Hypothalamus (tissue), 51 donors: ENCODE data around the gene FUOM.

Source experiments
- DNase-seq, 51 donors: peaks; one replicate each; lab custom pipeline; 2025; lab: John Stamatoyannopoulos, UW

Gene FUOM

GRCh38 chr10:133353202-133353959, 4.4 kb downstream of the FUOM start:
- no peak for DNase-seq

DNA sequence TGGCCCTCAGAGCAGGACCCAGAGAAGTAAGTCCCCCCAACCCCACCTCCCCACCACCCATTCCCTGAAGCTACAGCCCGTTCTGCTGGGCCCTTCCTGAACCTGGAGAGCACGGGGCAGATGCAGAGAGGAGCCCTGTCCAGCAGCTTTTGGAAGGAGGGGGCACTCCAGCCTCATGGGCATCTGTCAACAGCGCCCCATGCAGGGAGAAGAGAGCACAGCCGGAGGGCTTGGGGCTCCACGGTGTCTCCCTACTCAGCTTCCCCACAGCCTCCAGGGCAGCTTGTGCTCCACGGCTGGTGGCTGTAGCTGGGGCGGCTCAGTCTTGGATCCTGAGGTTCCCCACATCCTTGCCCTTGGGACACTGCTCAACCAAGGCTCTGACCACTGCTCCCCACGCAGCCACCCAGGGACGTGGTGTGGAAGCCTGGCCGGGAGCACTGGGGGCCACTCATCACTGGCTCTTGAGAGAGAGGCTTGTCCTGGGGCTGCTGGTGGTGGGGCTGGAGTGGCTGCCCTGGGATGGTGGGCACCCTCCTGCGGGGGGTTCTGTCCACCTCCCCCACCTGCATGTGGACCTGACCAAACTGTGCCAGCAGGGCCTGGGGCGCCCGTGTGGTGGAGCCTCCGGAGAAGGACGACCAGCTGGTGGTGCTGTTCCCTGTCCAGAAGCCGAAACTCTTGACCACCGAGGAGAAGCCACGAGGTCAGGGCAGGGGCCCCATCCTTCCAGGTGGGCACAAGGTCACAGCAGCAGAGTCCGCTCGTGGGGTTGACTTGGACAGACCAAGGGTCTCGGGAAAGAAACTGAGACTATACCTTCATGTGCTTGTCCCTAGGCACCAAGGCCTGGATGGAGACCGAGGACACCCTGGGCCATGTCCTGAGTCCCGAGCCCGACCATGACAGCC, 6.2 kb downstream of the FUOM start:
- DNase-seq = no peak

DNA sequence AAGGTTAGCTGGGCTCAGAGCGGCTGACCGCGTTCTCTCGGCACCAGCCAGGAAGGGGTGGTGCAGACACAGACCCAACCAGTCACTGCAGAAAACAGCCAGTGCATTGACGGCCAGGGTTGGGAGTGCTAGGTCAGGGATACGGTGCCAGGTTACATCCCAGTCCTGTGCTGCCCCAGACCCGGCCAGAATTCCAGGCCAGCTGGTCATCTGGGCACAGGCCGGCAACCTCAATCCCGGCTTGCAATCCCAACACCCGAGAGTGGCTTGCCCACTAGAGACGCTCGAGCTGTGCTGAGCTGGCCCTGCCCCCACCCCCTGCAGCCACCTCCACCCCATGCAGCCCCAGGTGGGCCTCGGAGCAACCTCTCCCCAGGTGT, 6.9 kb downstream of the FUOM start:
- no peak for DNase-seq

DNA sequence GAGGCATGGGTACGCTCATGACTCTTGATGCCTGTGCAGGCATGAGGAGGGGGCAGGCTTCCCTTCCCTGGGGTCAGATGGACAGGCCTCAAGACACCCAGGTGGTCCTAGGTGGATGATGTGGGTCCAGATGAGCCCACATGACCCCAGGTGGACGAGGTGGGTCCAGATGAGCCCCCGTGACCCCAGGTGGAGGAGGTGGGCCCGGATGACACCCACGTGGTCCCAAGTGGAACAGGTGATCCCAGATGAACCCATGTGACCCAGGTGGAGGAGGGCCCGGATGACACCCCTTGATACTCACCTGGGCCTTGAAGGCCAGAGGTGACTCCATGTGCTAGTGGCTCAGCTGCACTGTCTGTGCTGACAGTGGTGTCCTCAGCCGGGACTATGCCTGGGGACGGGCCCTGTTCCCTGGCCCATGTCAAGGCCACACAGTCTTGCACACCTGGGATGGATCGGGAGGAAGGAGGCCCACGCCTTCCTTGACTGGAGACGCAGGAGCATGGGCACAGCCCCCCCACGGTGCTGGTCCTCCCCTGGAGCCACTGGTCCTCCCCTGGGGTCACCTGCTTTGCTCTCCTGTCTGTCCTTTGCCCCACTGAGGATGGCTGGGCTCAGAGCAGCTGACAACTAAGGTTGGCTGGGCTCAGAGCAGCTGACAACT, 7.4 kb downstream of the FUOM start:
- DNase-seq = no peak

GRCh38 chr10:133349577-133350011, 8.2 kb downstream of the FUOM start:
- DNase-seq = no peak

GRCh38 chr10:133349160-133349568, 8.7 kb downstream of the FUOM start:
- DNase-seq = no peak

DNA sequence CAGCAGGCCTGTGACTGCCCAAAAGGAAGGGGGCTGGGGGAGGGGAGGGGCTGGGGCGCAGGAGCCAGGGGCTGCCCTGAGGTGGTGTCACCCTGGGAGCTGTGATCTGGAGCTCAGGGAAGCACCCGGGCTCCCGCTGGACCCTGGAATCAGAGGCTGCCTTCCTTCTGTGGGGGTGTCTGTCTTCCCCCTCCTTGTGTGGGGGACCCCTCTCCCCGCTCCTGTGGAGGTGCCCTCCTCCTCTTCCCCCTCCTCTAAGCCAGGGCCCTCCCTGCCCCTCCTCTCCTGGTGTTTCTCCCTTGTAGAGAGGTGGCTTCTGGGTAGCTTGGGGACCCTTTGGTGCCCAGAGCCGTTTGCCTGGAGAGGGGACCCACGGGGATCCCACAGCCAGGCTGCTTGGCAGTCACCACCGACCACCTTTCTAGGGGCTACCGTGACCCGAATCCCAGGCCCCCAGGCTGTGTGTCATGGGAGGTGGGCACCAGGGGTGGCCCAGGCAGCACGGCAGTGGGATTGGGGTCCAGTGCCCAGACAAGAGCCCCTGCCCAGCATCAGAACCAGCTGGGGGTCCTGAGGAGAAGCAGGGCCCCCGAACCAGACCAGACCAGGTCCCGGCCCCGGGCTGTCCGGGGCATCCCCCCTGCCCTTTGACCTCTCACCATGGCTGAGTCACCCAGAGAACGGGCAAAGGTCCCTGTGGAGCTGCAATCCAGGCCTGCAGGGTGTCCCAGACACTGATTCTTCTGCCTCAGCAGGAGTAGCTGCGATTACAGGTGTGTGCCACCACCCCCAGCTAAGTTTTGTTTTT, 9.9 kb downstream of the FUOM start:
- DNase-seq = no peak

DNA sequence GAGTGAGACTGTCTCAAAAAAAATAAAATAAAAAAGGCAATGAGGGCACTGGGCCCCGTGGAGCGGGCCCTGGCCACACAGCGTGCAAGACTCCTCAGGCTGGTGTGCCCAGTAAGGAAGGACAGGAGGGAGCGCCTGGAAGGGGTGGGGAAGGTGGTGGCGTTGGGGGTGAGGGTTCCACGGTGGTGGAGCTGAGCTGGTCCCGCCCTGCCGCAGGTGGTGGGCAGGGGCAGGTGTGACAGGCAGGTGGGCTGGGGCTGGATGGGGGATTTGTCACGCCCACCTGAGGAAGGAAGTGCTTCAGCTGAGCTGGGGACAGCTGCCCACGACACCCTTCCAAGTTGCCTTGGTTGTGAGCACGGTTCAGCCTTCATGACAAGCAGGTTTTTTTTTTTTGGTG, 11.4 kb downstream of the FUOM start:
- no peak for DNase-seq

DNA sequence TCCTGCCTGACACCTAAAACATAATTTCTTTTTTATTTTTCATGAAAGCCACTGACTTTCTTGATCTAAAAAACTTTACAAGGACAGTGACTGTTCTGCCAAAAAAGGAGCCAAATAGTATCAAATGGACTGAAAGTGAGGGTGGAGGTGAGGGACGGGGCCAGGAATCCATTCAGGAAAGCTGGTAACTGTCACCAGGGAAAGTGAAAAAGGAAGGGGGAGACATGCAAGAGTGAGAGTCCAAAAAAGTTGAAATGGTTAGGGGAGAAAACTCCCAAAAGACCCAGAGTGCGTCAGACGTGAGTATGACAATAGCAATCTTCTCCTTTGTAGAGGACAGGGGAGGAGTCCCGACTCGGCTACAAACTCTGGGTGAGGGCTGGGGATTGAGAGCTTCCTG, 13.6 kb downstream of the FUOM start:
- no peak for DNase-seq

DNA sequence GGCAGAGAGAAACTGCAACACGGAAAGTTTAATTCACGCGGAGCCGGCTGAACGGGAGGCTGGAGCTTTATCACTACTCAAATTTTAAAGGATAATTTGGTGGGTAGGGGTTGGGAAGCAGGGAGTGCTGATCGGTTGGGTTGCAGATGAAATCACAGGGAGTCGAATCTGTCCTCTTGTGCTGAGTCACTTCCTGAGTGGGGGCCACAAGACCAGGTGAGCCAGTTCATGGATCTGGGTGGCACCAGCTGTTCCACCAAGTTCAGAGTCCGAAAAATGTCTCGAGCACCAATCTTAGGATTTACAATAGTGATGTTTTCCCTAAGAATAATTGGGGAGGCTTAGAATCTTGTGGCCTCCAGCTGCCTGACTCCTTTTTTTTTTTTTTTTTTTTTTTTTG, 14.3 kb downstream of the FUOM start:
- no peak for DNase-seq

GRCh38 chr10:133342942-133343341, 14.9 kb downstream of the FUOM start:
- no peak for DNase-seq

DNA sequence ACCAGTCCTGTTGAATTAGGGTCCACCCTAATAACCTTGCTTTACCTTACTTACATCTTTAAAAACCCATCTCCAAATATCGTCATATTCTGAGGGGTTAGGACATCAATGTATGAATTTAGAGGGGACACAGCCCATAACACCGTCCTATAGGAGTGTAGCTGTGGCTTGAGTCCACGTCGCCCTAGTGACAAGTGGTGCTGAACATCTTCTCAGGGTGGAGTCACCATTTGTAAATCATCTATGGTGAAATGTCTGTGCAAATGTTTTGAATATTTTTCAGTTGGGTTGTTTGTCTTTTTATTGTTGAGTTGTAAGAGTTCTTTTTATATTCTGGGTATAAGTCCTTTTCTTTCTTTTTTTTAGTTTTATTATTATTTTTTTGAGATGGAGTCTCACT, 15.8 kb downstream of the FUOM start:
- DNase-seq = no peak

- no peak for DNase-seq
These were observed 18.0 kb downstream of the FUOM start for GRCh38 chr10:133339708-133340380.

DNA sequence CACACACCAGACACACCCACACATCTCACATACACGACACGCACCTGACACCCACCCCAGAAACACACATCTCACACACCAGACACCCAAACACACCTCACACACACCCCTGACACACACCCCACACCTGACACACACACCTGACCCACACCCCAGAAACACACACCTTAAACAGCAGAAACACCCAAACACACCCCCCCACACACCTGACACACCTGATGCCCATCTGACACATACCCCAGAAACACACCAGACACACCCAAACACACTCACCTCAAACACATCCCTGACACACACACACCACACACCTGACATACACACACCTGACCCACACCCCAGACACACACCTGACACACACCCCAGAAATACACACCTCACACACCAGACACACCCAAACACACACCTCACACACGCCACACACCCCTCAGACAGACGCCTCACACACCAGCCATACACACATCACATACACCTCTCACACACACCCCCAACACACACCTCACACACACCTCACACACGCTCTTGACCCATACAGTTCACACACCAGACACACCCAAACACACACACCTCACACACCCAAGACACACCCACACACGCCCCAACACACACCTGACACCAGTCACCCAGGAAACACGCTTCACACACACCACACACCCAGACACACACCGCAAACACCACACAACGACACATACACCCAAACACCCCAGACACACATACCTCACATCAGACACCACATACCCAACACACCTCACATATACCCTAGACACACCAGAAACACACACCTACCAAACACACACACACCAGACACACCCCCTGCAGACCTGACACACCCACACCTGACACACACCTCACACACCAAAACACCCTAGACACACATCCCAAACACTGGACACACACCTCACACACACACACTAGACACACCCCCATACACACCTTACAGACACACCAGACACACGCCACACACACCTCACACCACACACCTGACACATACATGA, 19.4 kb downstream of the FUOM start:
- no peak for DNase-seq

DNA sequence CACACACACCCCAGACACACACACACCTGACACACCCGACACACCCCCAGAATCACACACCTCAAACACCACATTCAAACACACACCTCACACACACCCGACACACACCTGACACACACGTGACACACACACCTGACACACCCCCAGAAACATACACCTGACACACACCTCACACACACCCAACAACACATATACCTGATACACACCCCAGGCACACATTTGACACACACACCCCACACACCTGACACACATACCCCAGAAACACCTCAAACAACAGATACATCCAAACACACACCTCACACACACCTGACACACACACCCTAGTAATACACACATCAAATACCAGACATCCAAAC, 20.5 kb downstream of the FUOM start:
- DNase-seq = no peak

DNA sequence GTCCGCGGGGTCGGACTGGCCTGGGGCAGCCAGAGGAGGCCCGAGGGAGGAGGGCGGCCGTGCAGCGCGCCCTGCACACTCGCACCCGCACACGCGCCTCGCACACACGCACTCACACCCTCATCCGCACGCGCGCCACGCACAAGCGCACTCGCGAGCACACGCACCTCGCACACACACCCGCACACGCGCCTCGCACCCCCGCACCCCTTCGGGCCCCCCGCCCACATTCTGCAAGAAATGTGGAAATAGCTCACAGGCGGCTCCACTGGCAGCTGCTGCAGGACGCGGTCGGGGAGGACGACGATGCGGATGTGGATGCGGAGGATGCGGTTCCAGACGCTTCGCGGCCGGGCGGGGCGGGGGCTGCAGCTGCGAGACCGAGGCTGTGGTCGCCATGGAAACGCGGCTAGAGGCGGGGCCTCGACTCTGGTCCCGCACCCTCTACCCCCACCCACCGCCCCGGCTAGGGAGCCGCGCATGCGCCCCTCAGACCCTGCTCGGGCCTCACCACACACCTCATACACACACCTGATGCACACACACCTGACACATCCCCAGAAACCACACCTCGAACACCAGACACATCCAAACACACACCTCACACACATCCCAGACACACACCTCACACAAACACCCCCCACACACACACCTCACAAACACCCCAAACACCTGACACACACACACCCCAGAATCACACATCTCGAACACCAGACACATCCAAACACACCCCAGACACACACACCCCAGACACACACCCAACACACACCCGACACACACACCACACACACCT, 21.0 kb downstream of the FUOM start, which contains the start of gene CALY:
TSS of gene CALY (minus strand) at position 320 of the 793 bp plus-strand sequence. CDS start 7,907 bp downstream, outside the sequence.
- DNase-seq = peak in 34 of 51 donors; percentile 16 to 81 (median 54)

DNA sequence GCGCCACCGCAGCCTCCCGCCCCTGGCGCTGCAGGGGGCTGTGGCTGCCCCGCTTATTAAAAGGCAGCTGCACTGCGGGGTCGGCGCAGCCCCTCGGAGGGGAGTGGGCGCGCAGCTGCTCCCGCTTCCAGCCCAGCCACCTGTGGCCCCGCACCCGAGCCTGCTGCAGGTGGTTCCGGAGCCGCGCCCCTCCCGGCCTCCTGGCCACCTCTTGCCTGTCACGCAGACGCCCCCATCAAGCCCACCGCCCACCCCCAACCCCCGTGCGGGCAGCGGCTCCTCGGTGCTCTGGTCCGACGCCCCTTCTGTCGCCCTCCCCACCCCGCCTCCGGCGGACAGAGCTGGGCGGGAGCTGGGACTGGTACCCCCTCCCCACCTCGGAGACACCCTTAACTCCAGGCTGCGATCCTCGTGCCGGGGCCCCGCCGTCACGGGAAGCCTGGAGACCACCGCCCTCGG, 21.7 kb downstream of the FUOM start:
- DNase-seq = no peak
